ENCODE measurements around the gene ZWILCH.

The ZWILCH gene

DNA sequence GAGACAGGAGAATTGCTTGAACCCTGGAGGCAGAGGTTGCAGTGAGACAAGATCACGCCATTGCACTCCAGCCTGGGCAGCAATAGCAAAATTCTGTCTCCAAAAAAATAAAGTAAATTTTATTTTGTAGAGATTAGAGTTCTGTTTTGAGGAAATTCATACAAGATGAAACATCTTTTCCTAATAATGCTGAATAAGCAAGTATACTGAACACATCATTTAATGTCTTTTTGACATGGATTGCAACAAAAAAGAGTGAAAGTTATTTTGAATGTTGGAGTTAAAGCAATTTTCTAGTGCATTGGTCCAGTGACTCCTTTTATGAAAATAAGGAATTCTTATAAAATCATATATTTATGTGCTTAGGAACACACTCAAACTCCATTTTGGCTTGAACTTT is 40.1 kb downstream of the ZWILCH start:
- DNase-seq (ENCODE audit: low read depth in 2 of 2), result no peak

DNA sequence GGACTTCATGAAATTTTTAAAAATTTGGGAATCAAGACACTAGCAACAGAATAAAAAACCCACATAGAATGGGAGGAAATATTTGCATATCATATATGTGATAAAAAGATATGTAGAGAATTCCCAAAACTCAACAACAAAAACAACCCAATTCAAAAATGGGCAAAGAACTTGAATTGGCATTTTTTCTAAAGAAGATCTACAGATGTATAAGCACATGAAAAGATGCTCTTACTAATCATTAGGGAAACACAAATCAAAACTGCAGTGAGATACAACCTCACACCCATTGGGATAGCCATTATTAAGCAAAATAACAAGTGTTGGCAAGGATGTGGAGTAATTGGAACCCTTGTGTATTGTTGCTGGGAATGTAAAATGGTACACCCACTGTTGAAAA is 50.6 kb downstream of the ZWILCH start:
- no peak for DNase-seq (ENCODE audit: low read depth in 2 of 2)

DNA sequence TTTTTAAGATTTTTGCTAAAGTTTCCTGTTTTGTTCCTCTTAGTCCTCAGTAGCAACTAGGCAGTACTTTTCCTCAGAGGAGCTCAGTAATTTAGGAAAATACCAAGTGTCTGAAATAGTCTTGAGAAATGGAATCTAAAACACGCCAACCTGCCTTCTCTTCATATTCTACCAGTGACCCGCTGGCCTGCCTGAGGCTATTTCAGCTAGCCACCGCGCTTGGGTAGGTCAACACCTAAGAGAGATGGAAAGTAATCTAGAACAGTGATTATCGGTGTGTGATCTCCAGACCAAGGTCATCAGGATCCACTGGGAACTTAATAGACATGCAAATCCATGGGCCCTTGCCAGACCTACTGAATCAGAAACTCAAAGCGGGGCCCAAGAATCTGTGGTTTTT is 53.1 kb downstream of the ZWILCH start:
- no peak for DNase-seq (ENCODE audit: low read depth in 2 of 2)

DNA sequence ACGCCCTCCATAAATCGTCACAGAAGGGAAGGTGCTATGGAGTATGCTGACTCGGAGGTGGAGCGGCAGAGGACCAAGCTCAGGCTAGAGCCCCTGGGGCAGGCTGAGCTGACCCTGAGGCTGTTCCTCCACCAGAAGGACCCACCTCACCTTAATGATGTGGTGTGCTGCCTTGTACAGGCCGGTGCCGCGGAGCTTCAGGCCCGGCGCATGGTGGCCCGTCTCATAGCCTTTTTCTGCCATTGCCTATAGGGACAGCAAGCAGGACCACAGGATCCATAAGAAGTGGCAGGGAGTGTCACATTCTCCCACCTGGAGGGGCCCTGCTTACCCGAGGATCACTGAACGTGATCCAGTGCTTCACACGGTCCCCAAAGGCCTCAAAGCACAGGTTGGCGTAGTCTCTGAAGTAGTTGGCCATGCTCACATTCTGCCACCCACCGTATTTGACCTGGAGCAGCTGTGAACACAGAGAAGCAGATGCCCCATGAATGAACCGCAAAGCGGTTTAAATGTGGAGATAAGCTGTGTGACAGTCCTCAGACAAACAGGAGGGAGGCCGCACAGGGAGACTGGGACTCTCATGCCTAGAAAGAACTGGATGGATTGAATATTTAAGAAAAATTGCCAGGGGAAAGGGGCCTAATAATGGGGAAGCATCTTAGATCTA is 55.9 kb downstream of the ZWILCH start:
- DNase-seq (ENCODE audit: low read depth in 2 of 2), result no peak

DNA sequence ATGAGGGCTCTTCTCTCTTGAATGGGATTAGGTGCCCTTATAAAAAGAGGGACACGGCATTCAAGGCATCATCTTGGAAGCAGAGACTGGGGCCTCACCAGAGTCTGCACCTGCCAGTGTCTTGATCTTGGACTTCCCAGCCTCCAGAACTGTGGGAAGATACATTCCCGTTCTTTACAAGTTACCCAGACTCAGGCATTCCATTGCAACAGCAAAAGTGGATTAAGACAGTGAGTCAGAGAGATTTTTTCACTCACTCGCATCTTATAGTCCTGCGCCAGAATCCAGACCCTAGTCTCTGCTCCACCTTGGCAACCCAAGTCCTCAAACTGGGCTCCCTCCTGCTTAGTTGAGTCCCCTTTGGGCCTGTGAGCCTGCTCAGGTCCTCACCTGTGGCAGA is 58.0 kb downstream of the ZWILCH start:
- DNase-seq (ENCODE audit: low read depth in 2 of 2), result no peak

DNA sequence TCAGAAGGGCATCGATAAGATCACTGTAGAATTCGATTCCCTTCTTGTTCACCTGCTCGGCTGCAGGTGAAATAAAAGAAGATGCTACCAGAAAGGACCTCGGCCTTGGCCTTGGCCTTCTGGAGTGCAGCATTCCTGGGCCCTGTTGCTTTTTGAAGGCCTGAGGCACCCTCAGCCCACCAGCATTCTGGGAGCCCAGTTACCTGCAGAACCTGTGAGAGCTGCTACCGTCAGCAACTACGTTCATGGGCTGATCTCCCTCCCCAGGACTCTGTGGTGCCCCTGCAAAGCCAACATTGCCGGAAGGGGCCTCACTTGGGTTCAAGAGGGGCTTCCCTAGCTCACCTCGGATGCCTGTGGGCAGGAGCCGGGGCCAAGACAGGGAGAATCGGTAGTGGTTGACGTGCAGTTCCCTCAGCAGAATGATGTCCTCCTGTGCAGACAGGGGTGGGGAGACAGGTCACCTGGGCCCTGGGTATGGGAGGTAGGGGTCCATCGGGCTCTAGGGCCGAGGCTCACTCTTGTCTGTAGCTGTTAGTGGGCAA is 58.5 kb downstream of the ZWILCH start:
- no peak for DNase-seq (ENCODE audit: low read depth in 2 of 2)

DNA sequence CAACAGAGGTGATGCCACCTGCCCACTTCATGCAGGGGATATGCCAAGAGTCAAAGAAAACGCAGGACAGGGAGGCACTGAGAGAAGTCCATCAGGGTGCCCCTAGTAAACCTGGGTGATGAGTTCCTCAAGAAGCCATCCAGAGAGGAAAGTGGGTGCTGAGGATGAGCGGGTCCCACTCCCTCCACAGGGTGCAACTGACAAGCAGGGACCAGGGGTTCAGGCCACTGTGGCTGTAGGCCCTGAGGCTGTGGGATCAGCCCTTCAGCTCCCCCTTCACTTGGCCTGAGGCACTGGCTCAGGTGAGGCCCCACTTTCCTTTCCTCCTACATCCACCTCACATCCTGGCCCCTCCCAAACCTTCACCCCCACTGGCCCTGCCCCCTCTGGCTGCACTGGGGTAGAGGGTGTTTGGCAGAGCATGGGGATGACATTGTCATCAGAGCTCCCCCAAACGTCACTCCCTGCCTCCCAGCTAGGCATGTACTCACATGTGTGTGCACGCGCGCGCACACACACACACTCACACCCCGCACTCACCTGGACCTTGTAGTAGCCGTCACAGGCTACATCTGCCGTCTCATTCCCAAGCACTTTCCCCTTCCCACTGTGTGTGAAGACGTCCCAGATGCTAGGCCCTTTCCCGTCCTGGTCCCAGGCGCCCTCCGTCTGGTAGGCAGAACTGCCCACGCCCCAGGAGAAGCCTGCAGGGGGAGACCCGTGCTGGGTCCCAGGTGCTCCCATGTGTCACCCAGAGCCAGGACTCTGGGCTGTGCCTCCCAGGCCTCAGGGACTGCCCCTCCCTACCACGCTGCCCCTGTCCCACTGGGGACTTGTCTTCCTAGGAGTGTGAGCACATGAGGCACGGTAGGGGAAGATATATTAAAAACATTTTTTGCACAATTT is 59.3 kb downstream of the ZWILCH start:
- DNase-seq (ENCODE audit: low read depth in 2 of 2), result no peak

DNA sequence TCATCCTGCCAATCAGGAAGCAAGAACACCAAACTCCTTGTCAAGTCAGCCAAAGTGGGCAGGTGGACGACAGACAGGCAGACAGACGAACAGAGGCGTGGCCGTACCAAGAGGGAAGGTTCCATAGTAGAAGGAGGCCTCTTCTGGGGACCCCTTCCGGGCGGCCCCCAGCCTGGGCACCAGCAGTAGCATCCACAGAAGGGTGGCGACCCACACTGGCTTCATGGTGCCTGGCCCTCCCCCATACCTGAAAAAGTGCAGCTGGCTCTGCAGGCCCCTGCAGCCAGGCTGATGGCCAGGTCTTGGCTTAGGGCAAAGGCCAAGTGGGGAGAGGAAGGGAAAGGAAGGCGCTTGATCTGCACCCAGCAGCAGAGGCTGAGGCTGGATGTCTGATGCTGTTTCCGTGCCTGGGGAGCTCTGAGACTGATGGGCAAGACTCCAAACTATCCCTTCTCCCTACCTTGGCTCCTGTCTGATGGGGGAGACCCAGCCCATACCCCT is 60.1 kb downstream of the ZWILCH start:
- DNase-seq (ENCODE audit: low read depth in 2 of 2), result no peak

DNA sequence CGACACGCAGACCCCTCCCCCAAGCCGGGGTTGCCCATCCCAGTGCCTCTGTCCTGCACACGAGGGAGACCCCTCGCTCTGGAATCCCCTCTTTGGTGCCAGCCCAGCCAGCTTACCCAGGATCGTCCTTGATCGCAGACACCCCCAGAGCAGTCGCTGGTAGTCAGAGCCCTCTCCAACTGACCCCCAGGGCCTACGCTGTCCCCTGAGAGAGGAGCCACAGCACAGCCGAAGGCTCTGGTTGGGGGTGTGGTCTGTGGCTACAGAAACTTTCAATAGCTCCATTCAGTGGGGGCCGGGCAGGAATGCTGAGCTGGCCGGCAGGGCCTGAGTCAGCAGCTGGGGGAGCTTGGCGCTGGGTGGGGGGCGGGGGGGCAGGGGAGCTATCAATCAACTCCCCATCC is 60.6 kb downstream of the ZWILCH start, which contains the start of gene LCTL:
Gene LCTL (minus strand): TSS at position 258 of the 404 bp plus-strand sequence. CDS start 633 bp downstream, outside the sequence.
- DNase-seq (ENCODE audit: low read depth in 2 of 2), result no peak

DNA sequence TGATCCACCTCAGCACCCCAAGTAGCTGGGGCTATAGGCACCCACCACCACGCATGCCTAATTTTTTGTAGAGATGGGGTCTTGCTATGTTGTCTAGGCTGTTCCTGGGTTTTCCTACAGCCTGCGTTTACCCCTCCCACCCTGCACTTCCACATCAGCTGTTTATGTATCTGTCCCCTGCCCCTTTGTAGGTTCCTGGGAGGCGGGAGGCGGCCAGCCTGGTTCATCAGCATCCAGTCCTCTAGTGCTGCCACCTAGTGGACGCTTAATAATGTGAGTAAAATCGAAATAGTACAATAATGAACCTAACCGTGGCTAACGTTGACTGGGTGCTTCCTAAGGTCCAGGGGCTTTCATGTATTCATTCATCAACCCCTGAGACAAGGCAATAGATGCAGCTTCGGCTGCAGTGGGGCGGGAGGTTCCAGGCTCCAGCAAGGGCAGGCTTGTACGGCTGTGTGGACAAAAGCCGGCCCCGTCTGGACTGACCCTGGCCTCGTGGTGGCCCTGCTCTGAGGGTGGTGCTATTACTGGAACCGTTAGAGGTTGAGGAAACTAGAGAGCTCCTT is 61.9 kb downstream of the ZWILCH start:
- no peak for DNase-seq (ENCODE audit: low read depth in 2 of 2)

DNA sequence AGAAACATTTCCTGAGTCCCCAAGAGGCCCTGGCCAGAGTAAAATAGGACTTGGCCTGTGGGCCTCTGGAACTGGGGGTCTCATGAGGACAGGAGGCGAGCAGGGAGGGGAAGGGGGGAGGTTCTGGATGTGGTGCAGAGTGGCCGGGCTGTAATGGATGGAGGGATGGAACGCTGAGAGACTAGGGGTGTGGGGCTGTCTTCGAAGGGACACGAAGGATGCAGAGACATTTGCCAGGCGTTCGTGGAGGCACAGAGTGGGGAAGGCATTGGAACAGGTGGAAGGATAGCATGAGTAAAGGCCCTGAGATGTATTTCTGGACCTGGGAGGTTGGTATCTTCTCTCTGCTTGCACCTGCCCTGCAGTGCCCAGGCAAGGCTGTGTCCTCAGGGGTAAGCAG is 62.8 kb downstream of the ZWILCH start:
- DNase-seq (ENCODE audit: low read depth in 2 of 2), result no peak

DNA sequence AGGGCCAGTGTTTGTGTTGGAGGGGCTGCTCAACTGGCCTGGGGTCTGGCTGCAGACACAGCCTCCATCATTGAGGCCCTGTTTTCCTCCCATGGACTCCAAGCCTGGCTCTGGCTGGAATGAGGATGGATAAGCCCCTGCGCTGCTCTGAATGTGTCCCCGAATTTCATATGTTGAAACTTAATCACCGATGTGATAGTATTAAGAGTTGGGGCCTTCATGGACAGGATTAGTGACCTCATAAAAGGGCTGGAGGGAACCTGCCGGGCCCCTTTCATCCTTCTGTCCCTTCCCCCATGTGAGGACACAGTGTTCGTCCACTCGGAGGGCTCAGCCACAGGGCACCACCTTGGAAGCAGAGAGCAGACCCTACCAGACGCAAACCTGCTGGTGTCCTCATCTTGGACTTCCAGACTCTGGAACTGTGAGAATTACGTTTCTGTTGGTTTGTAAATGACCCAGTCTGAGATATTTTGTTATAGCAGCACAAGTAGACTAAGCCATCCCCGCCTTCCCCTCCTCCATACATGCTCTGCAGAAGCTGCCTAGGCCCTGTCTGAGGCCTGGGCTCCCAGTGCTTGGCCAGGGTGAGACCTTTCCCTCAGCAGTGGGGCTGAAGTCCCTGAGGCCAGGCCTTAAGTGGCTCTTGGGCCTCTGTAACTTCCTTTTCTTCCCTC is 64.5 kb downstream of the ZWILCH start:
- DNase-seq (ENCODE audit: low read depth in 2 of 2), result no peak

DNA sequence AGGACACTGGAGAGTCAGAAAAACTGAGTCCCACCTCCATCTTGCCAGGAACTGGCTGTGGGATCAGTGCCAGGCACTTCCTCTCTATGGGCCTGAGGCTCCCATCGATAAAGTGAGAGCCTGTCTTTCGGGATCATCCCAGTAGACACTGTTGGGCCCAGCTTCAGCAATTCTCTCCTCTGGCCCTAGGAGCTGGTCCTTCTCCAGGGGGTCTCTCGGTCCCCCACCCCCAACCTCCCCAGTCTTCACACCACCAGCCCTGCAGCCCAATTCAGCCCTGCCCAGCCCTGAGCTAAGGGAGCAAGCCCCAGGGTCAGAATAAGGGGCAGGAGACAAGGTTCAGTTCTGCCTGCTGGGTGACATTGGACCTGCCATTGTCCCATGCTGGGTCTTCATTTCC is 65.2 kb downstream of the ZWILCH start:
- DNase-seq (ENCODE audit: low read depth in 2 of 2), result no peak

DNA sequence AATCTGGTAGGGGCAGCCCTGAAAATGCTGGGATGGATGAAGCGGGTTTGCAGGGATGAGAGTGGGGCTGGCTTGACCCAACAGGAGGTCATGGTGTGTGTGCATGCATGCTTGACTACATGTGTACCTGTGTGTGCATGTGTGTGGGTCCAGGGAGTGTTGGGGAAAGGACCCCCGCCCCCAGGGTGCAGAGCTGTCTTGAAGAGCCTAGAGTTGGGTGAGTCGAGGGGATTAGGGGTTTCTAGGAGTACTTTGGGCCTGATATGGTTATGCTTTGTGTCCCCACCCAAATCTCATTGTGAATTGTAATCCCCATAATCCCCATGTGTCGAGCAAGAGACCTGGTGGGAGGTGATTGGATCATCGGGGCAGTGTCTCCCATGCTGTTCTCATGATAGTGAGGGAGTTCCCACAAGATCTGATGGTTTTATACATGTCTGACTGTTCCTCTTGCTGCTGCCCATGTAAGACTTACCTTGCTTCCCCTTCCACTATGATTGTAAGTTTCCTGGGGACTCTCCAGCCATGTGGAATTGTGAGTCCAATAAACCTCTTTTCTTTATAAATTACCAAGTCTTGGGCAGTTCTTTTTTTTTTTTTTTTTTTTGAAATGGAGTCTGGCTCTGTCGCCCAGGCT is 65.8 kb downstream of the ZWILCH start:
- no peak for DNase-seq (ENCODE audit: low read depth in 2 of 2)

DNA sequence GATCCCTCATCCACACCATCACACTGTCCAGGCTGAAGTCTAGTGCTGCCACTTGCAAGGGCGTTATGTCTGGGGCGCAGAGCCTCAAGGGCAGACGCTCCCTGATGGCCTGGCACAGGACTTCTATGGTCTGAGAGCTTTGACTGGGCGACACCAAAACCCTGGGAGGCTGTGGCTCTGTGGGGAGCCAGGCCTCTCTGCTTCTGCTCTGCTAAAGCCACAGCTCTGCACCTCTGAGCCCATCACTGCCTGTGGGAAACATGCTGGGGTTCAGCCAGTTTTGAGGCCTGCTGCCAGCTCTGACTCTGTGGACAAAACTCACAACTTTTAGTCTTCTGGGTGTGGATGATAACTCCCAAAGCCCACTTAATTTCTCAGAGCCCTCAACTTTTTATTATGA is 67.0 kb downstream of the ZWILCH start:
- DNase-seq (ENCODE audit: low read depth in 2 of 2), result no peak

DNA sequence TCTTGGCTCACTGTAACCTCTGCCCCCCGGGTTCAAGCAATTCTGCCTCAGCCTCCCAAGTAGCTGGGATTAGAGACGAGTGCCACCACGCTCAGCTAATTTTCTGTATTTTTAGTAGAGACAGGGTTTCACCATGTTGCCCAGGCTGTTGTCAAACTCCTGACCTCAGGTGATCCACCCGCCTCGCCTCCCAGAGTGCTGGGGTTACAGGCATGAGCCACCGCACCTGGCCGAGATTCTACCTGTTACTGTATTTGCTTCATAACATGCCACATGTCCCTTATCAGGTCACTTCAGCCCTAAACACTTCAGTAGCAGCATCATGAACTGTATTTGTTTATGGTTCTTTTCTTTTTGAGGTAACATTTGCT is 68.2 kb downstream of the ZWILCH start:
- no peak for DNase-seq (ENCODE audit: low read depth in 2 of 2)

DNA sequence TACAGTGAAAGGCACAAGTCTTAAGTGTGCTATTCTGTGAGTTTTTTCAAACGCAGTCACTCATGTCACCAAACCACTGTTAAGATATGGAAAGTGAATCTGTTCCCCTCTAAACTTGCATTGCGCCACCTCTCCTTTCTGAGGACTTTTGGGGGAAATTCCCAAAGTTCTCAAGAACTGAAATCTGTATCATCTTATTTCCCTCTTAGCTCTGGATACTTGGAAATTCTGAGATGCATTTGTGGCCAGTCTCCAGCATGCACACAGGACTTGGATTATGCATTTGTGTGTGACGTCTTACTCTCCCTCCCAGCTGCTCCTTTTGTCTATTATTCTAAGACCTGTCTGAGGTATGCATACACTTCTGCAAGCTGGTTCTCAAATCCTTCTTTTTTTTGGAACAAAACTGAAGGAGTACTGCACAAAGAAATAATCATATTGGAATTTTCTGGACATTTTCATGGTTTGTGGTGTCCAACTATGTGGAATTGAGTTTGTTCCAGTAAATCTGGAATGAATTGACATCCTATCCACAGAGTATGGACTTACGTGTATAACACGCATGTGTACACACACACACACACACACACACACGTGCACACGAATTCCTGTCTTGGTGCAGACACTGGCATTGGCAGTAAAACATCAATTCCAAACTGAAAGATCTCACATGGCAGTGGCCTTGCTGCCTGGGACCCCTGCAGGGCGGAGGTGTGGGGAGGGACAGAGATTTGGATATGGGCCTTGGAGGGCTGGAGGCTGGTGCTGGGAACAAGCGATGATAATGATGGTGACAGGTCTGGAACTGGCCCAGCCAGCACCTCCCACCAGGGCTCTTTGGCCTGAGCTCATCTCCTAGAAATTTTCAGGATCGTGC is 68.8 kb downstream of the ZWILCH start:
- DNase-seq (ENCODE audit: low read depth in 2 of 2), result no peak

DNA sequence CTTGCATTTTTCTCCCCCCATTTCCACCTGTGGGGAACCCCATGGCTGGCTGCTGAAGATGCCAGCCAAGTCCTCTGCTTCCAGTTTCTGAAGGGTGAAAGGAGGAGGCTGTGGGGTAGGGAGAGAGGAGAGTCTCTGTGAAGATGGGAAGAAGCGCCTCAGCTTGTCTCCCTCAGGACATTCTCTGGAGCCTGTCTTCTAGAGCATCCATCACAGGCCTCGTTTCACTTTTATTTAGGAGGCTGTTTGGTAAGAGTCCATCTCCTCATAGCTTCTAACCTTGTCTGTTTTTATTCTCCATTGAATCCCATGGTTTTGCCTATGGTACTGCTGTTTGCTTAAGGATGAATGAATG is 69.4 kb downstream of the ZWILCH start:
- DNase-seq (ENCODE audit: low read depth in 2 of 2), result no peak

DNA sequence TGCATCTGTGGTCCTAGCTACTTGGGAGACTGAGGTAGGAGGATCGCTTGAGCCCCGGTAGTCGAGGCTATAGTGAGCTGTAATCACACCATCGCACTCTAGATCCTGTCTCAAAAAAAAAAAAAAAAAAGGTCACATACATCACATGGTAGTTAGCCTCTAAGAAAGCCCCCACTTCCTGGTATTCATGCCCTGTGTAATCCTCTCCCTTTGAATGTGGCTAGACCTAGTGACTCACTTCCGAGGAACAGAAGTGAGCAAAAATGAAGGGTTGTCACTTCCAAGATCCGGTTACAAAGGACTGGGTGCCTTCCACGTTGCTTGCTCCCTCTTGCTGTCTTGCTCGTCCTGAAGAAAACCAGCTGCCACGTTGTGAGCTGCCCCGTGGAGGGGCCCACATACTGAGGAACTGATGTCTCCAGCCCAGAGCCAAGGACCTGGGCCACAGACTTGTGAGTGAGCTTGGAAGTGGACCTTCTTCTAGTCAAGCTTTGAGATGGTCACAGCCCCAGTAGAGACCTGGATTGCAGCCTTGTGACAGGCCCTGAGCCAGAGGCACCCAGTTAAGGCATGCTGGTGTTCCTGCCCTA is 73.3 kb downstream of the ZWILCH start:
- DNase-seq (ENCODE audit: low read depth in 2 of 2), result no peak

DNA sequence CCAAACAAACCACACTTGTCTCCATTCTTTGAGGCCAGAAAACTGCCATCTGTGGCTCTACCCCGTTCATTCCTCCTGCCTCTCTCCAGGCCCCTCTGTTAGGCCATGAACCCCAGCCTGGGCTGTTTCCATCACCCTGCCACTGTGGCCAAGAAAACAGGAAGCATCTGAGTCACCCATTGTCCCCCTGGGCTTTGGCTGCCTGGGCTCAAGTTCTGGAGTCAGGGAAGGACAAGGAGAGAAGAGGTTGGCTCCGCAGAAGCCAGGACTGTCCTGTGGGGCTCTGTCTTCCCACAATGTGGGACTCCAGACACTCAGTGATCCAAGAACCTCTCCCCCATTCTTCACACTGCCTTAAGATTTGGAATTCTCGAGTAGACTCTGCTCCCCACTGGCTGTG is 75.5 kb downstream of the ZWILCH start:
- no peak for DNase-seq (ENCODE audit: low read depth in 2 of 2)
